NCI-H2081 treated with DMSO at 0.1 percent for 48 hours (cell line): ENCODE data around the gene NSL1.

Source experiments
- DNase-seq: peaks from one replicate; lab custom pipeline; 2025; lab: John Stamatoyannopoulos, UW

The NSL1 gene

DNA sequence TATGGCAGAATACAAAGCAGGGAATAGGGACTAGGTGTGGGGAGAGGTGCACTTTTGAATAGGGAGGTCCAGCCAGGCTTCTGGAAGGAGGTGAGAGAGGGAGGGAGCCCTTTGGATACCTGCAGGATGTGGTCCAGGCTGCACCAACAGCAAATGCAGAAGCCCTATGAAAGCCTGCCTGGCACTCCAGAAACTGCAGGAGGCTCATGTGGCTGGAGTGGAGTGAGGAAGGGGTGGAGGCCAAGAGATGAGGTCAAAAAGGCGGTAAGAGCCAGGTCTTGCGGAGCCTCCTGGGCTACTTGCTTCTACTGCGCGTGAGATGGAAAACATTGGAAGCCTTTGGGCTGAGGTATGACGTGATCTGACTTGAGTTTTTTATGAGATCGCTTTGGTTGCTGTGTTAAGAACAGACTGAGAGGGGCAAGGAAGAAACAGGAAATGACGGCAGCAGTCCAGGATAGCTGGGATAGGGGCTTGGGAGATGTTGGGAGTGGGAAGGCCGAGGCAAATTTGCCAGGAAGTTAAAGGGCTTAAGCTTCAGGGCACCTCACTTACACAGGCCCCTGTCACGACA is 87.5 kb downstream of the NSL1 start:
- no peak for DNase-seq

DNA sequence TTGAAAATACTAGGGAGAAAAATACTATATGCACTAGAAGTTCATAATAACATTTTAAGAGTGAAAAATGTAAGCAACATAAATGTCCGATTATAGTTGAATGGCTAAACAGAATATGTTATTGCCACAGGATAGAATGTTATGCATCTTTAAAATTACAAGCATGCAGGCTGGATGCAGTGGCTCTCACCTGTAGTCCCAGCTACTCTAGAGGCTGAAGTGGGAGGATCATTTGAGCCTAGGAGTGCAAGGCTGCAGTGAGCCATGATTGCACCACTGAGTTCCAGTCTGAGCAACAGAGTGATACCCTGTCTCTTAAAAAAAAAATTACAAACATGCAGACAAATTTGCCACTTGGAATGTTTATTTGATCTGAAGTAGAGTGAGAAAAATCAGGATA is 88.9 kb downstream of the NSL1 start:
- no peak for DNase-seq

DNA sequence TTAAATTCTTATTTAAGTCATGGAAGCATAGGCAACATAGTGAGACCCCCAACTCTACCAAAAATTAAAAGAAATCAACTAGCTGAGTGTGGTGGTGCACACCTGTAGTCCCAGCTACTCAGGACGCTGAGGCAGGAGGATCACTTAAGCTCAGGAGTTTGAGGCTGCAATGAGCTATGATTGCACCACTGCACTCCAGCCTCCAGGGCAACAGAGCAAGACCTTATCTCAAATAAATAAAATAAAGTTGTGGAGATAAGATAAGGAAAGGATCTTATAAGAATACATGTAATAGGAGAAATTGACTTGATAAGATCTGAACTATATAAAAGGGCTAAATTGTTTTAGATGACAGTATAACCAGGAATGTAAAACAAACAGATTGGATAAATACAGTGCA is 89.7 kb downstream of the NSL1 start:
- DNase-seq = no peak

DNA sequence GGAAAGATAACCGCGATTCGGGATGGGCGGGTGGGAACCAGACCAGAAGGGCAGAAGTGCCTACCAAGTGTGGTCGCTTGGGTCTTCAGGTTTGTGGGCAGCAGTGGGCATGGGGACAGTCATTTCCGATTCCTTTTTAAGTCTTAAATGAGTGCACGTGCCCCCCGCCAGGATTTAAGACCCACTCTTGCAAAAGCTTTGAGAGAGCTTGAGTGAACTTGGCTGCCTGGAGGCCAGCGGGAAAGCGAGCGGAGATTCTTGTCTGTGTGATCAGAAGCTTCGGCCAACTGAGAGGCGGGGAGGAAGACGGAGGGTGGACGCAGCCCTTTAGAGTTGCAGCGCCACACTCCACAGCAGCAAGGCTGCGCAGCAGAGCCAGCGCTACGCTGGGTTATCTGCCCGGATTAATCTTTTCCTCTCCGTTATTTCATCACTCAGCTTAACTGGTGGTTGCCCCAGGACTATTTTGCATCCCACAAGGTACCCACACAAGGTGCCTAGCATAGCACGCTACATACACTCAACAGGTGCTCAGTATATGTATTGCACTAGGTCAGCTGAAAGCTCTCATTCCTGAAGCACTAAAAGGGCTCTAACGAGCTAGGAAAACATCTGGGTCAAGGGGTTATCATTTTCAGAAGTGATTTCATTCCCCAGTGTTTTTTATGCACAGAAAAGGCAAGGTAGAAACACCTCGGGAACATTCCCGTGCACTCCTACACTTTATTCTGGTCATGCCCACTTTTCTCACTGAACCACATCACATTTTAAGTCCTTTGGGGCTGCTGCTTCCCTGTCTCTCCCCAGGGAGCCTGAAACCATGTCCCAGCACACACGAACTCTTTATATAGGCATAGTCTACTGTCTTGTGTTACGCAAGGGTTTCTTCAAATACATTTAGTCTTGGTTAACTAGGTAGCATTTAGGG is 90.4 kb downstream of the NSL1 start:
- DNase-seq = no peak

DNA sequence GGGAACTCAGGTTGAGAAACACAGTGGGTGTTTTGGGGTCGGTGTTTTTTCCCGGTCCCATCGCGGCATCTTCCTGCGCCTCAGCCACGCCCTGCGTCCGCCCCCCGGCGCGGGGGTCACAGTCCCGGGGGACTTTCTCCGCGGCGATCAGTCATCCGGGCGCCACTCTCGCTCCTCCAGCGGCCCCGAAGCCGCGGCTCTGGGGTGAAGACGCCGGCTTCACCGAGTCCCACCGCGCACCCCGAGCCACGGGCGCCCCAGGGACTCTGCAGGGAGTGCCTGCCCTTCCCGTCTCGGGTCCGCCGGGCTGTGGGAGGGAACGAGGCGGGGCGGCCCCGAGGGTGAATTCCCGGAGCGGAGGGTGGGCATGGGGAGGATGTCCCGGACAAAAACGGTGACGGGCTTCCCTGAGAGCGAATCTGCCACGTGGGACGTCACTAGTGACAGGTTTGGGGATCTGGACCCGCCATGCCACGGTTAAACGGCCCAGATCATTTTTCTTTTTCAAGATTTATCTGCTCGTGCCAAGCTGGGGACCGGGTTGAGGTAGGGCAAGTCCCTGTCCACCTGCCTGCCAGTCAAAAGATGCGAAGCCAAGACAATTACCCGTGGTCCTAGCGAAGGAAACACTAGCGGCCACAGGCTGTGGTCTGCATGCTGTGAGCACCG is 91.2 kb downstream of the NSL1 start:
- no peak for DNase-seq

DNA sequence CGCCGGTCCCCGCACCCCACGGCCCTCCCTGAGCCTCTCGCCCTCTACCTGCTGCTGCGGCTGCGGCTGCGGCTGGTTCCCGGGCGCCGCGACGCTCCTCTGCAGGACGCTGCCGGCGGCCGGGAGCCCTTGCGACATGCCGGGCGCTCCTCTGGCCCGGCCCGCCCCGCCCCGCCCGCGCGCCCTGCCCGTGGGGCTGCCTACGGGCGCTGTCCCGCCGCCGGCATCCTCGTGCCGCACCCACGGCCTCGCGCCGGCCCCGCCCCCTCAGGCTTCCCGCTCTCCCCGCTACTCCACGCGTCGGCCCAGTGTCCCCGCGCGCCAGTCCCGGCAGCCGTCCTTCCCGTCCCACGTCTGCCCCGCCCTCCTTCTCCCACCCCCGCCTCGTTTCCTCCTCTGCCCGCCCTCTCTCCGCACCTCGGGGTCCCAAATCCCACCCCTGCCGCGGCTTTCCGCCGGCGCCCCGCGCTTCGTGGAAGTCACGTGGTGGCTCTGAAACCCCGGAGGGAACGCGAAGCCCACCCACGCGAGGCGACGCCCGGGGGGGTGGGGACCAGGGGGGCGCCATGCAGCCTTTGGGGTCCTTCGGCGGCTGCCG is 91.9 kb downstream of the NSL1 start, which contains the start of gene BATF3:
Gene BATF3, minus strand, starts transcription at position 216 of the 598 bp plus-strand sequence. Its CDS starts 78 bp downstream, at position 138.
- no peak for DNase-seq

DNA sequence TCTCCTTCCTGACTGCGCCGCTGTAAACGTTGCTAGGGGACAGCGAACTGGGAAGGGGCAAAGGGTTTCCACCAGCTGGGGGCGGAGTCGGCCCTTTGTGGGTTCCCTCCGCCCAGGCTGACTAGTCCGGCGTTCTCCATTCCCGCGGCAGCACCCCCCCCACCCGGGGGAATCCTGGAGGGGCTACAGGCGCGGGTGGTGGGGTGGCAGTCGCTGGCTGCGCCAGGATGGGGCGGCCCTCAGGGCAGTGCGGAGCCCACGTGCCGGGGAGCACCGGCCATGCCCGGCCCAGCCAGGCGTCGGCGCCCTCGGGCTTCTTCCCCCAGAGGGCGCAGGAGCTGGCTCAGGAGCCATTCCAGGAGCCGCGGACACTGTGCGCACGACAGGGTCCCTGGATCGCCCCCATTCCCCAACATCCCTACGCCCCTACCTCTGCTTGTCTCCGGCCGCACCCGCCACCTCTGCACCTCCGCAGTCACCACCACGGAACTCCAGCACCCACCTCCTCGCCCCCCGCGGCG is 92.4 kb downstream of the NSL1 start:
- DNase-seq = no peak

DNA sequence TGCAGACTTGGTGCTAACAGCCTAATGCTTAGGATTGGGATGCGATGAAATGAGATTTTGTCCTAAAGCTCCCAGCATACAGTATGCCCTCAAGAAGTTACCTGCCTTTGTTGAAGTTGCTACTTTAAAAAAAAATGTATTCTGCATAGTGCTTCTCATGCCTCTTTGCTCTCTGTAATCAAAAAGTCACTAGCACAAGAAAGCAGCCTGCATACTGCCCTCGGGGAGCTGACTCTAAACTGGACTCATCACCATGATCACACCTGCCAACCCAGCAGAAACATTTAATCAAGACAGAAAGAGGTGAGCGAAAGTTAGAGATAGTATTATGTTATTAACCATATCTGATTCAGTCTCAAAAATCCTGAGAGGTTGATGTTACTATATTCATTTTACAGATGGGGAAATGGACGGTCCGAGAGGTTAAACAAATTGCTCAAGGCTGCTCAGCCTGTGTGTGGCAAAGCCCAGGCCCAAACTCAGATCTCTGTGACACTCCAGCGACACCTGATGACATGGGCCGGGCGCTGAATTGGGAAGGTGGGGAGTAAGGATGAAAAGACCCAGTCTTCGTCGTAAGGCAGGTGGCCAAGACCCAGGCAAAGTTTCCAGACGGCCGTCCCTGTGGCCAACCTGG is 93.0 kb downstream of the NSL1 start:
- DNase-seq = no peak

DNA sequence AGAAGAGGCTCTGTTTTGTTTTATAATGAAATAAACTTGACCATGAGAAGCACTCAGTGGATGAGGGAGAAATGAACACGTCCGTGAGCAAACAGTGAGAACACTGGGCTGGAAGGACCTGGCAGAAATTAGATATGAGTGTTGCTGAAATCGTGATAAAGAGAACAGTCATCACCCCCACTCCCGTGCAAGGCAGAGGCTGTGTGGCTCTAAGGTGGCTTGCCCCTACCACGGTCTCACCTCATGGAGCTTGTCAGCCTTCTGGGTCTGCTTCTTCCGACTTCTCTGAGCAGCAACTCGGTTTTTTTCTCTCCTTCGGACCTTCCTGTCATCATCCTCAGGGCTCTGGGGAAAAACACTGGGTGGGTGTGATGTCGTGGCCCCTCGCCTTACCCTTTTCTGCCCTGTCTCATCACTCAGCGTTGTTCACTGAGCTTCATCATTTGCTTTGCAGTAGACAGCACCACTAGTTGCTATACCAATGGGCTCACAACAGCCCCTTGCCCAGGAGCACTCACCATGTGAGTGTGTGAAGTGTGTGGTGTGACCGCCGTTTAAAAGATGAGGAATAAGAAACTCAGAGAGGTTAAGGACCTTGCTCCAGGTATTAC is 94.8 kb downstream of the NSL1 start:
- DNase-seq = no peak

DNA sequence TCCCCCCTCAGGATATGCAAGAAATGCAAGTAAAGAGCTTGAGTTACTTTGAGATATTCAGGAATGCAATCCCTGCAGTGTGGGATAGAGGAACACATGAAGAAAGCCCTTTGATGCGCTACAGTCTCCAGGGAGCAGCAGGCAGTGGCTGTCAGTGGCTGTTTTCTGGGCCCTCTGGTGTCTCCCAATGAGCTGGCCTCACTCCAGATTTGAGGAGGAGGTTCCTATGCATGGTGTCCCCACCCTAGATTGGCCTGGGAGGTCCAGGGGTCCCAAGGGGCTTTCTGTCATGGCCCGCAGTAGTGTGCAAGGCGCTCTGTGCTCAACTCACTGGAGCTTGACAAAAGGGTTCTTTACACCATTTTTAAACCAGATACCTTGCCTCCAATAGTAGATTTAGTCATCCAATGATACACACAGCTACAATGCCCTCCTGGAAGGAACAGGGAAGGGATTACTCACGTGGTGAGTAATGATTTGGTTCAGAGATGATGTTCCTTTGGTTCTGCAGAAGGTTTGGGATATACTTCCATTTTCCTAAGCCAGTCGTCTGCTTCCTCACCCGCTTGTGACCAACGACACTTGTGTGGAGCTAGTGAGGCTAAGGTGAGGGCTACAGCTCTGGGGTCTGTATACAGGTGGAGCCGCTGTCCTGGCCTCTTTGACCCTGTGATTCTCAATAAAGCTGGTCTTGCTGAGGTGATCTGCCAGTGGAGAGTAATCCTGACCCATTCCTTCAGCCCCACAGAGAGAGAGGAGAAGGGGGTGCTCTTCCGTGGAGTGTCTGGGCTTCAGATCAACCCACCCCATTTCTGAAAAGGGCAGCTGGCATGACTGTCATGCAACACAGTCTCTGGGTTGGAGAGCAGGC is 98.6 kb downstream of the NSL1 start:
- no peak for DNase-seq

DNA sequence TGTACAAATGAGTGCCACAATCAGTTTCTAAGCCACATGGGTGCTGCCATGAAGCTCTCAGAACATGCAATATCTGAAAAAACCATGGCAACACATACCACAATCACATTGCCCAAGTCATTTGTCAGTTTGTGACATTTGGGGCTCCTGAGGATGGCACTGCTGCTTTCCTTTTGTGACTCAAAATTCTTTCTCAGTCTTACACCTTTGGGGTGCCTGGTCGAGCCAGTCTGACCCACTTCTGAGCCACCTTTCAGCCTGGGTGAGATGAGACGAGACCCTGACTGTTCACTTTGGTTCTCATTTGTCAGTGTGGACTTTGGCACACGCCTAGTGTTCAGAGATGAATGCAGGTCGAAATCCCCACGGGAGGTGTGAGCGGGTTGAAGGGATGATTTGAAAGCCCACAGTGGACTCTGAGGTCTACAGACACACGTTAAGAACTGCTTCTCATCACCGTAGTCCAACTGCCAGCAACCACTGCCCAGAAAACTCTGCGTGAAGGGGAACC is 100.0 kb downstream of the NSL1 start:
- no peak for DNase-seq

DNA sequence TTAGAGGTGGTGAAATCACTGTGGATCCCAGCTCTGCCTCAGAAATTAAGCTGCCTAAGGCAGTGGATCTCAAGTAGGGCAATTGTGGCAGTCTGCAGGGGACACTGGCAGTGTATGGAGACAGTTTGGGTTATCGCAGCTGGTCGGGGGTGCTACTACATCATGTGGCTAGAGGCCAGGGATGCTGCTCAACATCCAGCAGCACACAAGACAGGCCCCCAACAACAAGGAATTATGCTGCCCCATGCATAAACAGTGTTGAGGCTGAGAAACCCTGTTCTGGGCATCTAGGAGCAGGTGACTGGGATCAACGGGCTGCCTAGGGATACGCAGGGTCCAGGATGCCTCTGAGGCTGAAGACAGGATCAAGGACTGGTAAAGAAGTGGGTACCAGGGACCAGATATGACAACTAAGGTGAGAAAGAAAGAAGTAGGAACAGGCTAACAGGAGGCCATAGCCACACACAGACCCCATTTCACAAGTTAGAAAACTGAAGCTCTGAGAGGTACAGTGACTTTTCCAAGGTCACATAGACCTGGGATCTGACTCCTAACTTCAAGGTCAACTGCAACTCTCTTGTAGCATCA is 100.7 kb downstream of the NSL1 start:
- no peak for DNase-seq

DNA sequence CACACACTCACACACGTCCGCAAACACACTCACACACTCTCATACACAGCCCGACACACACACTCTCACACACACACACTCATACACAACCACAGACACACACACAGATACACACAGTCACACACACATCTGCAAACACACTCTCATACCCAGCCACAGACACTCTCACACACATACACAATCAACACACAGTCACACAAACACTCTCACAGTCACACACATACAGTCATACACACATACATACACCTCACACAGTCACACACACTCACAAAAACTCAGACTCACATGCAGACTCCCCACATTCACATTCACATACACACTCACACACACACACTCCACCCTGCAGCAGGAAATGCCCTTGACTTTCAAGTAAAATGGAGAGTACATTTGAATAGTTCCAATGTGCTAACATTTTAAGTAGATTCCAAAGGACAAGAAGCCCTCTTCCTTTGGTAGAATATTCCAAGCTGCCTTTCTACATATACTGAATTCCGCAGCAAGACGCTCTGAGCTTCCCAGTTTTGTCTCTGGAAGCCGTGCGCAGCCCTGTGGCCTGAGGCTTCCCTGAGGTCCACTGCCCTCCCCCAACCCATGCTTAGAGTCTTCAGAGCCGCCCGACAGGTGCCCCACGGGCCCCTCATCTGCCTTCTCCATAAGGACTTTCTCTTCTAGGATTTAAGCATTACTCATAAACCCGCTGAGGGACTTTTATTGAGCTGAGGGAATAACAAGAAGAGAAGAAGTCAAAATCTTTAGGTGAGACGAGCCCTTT is 101.6 kb downstream of the NSL1 start:
- DNase-seq = no peak

DNA sequence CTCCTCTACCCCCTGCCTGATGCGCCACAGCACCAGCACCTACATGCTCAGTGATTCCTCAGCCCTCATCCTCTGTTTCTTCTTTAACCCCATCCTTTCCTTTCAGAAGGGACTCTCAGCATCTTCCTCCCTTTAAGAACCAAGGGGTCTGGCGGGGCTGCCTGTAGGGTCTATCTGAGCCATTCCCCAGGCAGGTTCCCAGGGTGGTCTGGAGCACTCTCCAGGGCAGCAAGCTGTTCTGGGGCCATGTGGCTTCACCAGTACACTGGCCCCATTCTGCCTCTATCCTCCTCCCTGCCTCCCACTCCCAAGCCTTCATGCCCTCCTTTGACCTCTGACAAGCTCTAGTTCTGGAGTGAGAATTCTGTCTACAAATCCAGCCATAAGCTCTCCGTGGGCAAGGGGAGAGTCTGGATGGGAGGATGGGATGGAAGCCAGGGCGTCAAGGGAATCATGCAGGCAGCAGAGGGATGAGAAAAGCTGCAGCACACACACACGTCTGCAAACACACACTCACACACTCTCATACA is 102.3 kb downstream of the NSL1 start:
- DNase-seq = no peak

DNA sequence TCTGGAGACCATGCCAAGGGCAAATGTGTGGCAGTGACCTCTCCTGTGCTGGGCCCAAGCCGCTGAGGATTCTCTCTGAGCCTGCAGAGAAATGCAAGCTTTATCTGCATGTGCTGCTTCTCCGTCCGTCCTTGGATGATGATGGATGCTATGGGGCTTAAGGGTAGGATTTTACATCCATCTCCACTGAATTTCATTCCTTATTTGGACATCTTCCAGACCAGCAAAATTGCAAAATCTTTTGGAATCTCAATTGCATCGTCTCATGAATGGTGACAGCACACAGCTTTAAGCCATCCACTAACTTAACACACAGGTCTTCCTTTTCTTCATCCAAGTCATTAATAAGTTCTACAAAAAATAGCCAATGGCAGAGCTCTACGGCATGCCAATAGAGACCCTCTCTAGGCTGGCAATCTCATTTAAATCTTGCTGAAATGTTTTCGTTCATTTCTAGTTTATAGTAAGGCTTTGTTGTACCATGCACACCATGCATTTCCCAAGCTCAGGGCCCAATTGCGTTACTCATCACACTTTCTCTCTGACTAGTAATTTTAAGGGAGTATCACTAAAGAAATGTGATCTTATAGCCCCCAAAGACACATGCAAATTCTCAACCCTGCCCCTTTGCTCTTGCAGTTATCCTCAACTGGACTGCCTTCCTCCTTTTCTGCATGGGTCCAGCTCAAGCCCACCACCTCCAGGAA is 103.1 kb downstream of the NSL1 start:
- no peak for DNase-seq

DNA sequence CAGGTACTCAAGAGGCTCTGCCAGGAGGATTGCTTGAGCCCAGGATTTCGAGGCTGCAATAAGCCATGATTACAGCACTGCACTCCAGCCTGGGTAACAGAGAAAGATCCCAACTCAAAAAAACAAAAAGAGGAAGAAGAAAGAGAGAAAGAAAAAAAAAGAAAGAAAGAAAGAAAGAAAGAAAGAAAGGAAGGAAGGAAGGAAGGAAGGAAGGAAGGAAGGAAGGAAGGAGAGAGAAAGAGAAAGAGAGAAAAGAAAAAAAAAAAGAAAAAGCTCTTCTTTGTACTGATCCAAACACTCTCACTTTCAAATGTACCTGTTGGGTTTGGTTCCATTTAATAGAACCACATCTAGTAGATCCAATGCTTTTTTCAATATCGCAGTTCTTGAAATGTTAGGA is 103.8 kb downstream of the NSL1 start:
- no peak for DNase-seq

DNA sequence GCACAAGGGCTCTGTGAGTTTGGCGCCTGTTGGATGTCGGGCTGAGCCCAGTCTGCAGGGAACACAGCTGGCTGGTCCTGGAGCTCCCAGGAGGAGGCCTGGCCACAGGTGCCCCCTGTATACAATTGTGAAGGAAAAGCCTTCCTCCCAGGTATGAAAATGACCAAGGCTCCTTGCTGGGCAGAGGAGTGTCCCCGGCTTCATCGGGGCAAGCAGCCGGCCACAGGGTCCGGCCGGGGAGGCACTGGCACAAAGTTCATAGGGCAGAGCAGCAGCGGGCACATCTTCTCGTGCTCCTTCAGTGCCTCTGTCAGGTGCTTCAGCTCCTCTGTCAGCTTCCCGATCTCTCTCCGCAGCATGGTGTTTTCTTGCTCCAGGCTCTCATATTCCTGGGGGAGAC is 105.0 kb downstream of the NSL1 start:
- no peak for DNase-seq

DNA sequence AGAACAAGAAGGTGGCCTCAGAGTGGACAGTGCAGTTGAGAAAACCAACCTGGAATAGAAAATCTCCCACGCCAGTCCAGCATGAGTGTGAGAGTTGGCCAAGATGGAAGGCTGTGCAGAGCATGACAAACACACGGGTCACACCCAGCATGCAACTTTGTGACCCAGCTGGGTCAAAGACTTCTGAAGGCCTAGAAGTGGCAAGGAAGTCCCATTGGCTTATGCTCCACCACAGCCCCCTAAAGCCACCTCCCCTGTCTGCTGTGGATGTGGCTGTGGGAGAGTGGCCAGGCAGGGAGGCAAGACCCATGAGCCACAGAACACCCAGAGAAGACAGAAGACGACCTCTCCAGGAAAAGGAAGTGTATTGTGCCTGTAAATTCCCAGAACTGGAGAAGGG is 105.5 kb downstream of the NSL1 start:
- DNase-seq = no peak
